ENCODE data around the gene NEDD8.

Gene NEDD8

DNA sequence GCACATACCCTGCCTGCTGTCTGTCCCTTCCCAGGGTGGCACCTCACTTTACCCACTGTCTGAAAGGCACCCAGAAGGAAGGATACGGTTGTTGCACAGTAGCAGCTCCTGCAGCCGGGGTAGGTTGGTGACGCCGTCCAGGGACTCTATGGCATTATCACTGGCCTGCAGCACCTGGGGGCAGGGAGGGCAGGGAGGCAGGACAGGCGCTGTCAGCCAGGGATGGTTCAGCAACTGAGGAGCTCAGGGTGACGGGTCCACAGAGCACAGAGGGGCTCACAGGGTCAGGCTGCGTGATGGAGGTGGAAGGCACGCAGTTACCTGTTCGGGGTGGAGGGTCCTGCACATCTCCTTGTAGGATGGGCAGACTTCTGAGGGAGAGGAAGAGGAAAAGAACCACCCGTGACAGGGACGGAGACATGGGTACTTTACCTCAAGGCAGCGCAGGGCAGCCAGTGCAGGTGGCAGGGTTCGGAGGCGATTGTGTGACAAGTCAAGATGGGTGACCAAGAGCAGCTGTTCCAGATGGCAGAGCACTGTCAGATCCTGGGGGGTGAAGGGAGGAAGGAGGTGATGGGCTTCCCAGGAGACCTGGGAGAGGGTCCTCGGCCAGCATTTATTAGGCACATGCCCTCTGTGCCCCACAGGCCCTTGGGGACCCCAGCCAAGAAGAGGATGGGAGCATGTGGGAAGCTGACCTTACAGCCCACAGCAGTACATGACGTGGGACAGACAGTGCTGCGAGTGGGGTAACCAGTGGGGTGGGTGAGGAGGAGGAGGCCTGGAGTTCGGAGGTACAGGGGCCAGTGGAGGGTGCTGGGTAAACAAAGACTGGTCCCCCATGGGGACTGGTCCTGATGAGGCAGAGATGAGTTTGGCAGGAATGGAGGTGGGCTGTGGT lies 34.4 kb upstream of the NEDD8 start:
- intact Hi-C loops (cut with DNase I) = no loop called here
- no peak for DNase-seq

DNA sequence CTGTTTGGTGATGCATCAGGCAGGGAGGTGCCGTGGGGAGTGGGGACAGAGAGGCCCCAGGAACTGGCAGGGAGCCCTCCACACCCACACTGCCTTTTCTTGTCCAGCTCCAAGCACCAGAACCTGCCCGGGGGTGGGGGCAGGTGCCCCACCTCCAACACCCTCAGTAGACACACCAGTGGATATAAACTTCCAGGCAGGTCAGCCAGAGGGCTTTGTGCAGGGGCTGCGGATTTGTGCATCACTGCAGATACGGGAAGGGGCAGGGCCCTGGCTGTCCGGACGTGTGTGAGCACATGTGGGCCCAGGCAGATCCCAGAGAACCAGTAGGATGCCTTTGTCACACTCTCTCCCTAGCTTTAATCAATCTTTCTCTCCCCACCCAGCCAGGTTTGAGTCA lies 32.1 kb upstream of the NEDD8 start:
- intact Hi-C loops (cut with DNase I) = no loop called here
- DNase-seq = no peak

DNA sequence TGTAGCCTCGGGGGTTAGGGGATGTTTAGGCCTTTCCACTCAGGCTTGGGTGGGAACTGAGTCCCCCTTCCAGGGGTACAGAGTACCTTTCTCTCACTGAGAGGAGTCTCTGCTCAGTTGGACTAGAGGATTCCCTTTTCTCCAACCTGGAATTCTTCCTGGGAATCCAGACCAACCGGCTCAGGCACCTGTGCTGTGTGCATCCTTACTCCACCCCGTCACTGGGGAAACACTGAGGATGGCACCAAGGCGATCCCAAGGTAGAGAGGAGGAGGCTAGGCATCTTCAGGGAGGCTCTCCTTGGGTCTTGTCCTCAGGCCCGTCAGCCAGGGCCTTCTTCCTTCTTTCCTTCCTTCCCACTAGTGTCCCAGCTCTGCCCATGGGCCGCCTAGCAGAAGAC lies 31.7 kb upstream of the NEDD8 start:
- intact Hi-C loops (cut with DNase I) = no loop called here
- DNase-seq = no peak

DNA sequence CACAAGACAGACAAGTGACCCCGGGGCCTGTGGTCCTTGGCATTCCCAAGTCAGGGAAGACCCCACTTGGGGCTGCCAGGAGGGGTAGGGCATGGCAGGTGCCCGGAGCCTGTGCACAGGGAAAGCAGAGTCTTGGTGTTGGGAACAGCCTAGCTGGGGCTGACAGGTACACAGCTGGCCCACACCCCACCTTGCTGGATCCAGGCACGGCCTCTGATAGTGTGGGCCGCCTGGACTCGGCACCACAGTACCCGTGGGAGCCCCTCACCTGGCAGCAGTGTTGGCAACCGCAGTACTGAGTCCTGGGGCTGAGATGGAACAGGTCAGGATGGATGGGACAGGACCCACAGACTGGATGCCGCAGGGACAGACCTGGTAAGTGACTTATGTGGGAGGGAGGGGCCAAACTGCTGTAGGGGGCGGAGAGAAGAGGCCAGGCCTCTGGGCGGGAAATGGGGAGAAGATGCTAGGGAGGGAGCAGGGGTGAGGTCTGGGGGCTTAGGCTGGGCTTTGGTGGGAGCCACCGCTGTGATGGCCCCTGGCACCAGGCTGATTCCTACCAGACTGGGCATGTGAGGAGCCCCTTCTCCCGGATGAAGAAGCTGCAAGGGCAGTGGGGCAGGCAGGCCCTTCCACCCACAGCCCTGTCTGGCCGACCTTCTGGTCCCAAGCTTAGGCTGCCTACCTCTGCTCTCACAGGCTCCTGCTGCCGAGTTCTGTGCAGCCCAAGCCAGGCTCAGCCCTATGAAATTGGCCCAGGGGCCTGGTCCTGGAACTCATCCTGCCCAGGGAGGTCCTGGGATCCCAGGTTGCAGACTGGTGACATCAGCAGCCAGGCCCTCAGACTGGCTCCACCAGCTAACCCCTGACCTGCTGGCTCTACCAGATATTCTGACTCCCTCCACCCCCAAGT lies 30.9 kb upstream of the NEDD8 start, which contains the start of gene TGM1:
TSS of gene TGM1 (minus strand) at position 357 of the 913 bp plus-strand sequence. CDS start 825 bp downstream, outside the sequence.
- no peak for DNase-seq
- intact Hi-C loops (cut with DNase I) = no loop called here

GRCh38 chr14:24261969-24262327 lies 29.8 kb upstream of the NEDD8 start:
- no peak for DNase-seq

DNA sequence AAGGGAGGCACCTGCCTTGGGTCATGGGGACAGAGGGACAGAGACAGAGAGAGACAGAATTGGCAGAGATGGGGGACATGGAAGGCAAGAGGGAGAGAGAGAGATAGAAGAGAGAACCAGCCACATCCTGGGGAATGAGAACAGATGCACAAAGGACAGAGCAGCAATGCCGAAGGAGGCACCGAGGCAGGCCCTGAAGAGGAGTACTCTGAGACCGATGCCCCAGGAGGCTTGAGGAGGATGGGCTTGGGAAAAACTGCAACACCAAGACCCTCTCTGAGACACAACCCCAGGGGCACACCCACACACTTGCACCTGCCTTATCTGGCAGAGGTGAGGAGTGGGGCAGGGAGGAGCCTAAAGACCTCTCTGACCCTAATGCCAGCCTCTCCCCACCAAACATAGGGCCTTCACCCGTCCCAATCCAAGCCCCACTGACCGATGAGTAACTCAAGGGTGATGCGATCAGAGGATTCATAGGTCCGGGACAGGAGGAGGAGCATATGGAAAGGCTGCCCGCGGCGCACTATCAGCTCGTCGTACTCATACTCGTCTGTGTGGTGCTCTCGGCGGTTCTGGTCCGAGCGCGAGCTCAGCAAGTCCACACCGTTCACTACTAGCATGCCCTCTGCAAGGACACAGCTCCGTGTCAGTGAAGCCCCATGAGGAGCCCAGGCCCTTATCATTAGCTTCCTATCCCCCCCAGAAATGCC lies 29.2 kb upstream of the NEDD8 start:
- intact Hi-C loops (cut with DNase I) = no loop called here

More at GRCh38 chr14:24261969-24262327, 29.8 kb upstream of the NEDD8 start:
- intact Hi-C loops (cut with DNase I) = no loop called here

DNA sequence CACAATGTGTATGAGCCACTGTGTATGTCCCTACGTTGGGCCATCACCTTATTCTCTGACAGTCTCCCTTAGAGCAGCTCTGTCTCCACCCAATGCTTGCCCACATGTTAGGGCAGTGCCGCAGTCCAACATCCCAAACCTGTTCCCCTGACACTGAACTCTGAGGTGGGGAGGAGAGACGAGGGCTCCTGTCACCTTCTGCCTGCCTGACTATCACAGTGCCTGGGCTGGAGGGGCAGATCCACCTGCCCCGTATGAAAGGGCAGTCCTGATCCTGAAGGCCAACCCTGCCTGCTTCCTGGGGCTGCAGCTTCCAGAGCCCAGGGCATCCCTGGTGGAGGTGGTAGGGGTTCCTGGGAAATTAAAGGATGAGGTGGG lies 28.6 kb upstream of the NEDD8 start:
- intact Hi-C loops (cut with DNase I) = no loop called here
- no peak for DNase-seq

More for the DNA sequence above, 29.2 kb upstream of the NEDD8 start:
- DNase-seq = no peak

- intact Hi-C loops (cut with DNase I) = no loop called here
- DNase-seq = no peak
Observed at GRCh38 chr14:24260026-24260779, 28.0 kb upstream of the NEDD8 start.

DNA sequence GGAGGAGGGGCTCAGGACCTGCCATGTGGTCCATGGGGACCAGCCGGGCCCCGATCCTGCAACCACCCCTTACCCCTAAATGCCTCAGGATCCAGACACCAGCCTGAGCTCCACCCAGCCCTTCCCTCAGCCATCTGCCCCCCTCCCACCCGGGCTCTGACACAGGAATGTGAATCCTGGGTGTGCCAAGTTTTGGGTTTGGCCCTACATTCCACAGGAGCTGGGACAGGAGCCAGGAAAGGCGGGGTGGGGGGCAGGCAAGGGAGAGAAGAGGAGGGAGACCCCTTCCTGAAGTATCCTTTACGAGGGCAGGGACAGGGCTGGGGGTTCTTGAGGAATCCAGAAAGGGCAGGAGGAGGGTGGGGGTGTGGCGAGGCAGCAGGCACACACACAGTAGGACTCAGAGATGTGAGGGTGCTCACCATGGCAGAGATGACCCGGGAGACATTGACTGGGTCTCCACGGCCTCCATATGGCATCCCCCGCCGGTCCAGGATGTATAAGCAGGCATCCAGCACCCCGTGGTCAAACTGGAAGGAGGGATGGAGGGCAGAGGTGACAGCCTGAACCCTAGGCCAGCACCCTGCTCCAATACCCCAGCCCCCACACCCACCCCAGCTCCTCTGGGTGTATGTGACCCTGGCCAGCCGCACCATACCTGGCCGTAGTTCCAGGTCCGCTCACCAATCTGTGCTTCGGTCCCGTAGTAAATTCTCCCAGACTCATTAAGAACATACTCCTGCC lies 27.3 kb upstream of the NEDD8 start:
- no peak for DNase-seq
- intact Hi-C loops (cut with DNase I) = no loop called here

DNA sequence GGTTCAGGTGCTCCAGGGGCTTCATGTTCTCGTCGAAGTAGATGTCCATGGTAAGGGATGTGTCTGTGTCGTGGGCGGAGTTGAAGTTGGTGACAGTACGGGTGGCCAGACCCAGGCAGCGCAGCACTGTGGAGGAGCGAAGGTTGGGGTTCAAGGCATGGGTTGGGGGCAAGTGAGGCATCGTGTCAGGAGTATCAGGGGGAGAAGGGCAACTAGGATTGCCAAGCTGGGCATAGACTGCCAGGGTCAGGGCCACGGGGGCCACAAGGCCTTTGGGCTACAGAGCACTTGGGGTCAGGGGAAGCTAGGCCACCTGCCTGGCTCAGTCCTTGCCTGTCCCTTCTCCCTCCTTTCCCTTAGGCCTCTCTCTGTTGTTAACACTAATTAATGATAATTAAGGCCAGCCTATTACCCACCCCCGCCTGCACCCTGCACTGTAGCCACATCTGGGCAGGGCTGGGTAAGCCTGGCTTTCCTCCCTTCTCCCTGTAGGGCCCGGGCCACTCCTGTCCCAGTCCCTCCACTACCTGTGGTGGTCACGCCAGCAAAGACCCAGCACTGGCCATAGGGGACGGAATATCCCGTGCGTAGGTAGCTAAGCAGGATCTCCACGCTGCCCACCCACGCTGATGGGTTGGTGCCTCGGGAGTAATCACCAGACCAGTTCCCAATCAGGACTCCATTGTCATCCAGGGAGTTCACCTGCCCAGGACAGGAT lies 26.5 kb upstream of the NEDD8 start:
- intact Hi-C loops (cut with DNase I) = no loop called here
- DNase-seq = no peak

DNA sequence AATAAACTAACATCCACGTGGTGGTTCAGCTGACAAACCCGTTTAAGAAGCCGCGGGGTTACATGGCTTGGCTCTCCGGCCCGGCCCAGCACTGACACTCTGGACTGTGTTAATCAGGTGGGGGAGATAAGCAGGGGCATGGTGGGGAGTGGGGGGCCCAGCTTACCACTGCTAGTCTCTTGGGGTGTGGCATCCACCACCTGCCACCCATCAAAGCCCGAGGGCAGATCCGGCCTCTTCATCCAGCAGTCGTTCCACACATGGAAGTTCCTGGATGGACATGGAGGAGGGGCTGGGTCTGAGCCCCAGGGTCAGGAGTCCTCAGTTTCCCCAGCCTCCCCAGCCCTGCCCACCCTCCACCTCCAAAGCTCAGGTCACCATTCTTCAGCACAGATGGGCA lies 26.0 kb upstream of the NEDD8 start:
- no peak for DNase-seq
- intact Hi-C loops (cut with DNase I) = no loop called here

- DNase-seq = no peak
- intact Hi-C loops (cut with DNase I) = no loop called here
Observed at GRCh38 chr14:24256960-24257359, 24.8 kb upstream of the NEDD8 start.

- DNase-seq = no peak
- intact Hi-C loops (cut with DNase I) = no loop called here
Observed at GRCh38 chr14:24255931-24256711, 24.0 kb upstream of the NEDD8 start.

GRCh38 chr14:24255438-24255837 lies 23.3 kb upstream of the NEDD8 start:
- DNase-seq = no peak
- intact Hi-C loops (cut with DNase I) = no loop called here

- intact Hi-C loops (cut with DNase I) = no loop called here
- no peak for DNase-seq
Observed at GRCh38 chr14:24254630-24255392, 22.6 kb upstream of the NEDD8 start.

DNA sequence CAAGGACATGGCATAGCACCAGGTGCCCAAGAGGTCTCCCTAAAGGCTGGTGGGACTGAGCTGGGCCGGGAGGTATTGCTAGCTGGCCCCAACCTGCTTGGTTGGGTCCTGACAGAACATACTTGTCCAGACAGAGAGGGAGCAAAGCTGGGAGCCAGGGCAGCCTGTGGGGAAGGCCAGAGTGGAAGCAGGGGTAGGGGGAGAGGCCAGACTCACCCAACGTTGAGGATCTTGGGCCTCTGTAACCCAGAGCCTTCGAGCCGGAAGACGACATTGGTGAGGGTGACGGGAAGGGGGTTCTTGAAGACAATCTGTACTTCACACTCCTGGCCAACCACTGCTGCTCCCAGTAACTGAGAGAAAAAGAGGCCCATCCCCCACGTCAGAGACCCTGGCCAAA lies 21.8 kb upstream of the NEDD8 start:
- intact Hi-C loops (cut with DNase I) = no loop called here
- no peak for DNase-seq

Measured in head of caudate nucleus (tissue), 42 donors.